Measurements from ENCODE around the gene EPS8.

DNA sequence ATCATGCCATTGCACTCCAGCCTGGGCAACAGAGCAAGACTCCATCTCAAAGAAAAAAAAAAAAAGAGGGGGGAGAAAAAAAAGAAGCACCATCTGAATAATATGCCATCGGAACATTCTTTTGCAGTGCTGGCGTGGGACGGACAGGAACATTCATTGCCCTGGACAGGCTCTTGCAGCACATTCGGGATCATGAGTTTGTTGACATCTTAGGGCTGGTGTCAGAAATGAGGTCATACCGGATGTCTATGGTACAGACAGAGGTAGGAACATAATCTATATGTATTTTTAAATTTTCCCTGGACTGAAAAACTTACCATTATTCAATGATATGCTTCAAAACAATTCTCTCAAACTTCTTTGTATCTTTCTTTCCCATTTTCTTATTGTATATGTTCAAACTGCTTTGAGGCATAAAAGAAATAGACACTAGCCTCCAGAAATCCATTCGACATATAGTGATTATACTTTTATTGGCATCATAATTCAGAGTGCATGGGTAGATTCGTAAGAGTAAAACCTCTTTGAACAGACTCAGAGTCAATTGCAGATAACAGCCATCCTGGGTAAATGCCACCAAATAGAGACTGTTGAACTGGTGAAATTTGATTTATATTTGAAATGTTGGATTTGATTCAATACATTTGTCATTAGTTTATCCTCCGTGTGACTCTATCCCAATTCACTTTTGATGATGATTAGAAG lies 199.7 kb downstream of the EPS8 start:
- no peak for TF ChIP-seq TAF1 (IDR thresholded peaks at IDR 0.05; ENCODE audit: borderline replicate concordance, insufficient read depth, low read length)
- no peak for TF ChIP-seq SIN3A (IDR thresholded peaks at IDR 0.05; ENCODE audit: borderline replicate concordance, insufficient read depth, low read length)

All from PFSK-1 (cell line).